GOT3 (cell line): ENCODE measurements around the gene PLCH1.

Source experiments
- DNase-seq: peaks from one replicate; lab custom pipeline; 2025; ENCODE audit warnings: mixed read lengths; lab: John Stamatoyannopoulos, UW

The PLCH1 gene

DNA sequence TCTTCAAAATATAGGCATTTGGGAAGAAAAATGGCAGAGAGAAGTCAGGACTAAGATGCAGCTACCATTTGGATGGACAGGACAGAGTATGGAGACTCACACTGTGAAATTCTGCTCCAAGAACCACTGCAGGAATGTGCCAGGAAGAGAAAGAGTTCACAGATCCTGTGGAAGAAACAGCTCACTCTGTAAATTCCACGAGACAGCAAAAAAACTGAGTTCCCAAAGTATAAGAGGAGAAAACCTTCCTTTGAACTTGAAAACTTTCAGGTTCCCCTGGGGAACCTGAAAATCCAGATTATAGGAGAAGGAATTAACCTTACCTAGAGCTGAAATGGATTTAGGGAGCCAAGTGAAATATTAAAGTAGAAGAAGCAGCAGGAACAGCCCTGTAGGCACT is 137.1 kb downstream of the PLCH1 start:
- DNase-seq = no peak

DNA sequence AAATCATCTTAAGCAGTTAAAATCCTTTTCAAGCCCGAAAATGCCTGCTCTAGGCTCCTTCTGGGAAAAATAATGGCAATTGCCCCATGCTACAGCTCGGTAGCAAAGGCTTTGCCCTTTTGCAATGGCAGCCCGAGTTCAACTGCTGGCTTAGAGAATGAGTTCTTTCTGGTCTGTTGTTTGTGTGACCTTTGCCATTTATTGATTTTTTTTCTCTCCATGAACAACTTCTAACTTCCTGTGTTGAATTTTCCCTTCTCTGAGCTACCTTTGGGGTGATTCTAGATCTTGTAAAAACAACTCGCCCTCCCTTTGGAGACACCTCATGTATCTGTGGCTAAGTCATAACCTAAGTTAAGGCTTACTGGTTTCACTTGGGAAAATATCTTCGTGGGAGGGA is 139.3 kb downstream of the PLCH1 start:
- no peak for DNase-seq

DNA sequence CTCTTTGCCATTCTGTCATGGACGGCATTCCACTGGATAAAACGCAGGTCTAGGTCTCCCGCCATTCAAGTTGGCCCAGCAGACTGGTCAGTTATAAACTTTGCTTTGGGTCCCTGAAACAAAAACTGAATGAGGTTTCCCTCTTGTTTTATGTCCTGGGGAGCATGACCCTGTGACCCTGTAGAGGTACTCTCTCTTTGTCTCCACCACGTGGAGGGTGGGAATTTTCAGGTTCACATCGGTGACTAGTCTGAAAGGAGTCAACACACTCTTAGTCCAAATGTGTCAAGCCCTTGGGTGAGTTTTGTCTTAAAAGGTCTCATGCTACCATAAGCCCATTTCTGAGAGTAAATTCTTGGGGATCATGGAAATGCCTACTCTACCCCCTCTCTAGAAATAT is 139.9 kb downstream of the PLCH1 start:
- DNase-seq = no peak

DNA sequence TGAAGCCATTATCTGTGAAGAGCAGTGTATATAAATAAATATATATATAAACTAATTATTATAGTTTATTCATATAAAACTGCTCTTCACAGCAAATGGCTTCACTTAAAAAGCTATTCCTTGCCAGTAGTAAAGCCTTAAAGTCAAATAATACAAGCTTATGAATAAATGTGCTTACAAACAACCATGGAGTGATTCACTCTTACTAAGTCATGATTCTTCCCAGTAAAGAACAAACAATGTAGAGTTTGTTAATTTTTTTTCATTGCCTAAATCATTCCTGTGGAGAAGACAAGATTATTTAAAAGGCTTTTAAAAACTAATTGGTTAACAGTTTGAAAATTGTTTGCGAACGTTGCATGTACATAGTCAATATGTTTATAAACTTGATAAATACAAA is 140.7 kb downstream of the PLCH1 start:
- DNase-seq = no peak

DNA sequence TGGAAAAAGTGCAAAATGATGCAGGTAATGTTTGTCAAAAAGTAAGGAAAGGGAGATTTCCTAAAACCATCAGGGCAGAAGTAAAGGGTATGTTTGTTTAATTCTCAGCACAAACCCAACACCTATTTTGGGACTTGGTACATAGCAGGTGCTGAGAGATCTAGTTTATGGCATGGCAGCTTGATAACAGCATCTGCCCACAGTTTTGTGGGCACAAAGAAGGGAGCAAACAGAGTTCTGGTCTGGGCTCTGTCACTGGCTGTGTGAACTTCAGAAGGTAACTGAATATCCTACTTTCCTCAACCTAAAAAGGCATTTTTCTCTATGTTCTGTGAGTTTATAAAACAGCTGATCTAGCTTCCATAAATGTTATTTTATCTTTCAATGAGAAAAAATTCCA is 141.6 kb downstream of the PLCH1 start:
- DNase-seq = no peak

DNA sequence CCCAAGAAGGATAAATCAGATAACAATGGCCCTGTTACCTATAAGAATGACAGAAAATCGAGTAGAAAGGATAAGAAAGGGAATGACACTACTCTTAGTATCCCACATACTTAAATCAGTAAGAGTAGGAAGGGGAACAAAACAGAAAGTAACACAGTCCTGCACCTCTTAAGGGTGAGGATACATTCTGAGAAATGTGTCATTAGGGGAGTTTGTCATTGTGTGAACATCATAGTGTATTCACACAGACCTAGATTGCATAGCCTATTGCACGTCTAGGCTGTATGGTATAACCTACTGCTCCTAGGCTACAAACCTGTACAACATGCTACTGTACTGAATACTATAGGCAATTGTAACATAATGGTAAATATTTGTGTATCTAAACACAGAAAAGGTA is 142.6 kb downstream of the PLCH1 start:
- DNase-seq = no peak

DNA sequence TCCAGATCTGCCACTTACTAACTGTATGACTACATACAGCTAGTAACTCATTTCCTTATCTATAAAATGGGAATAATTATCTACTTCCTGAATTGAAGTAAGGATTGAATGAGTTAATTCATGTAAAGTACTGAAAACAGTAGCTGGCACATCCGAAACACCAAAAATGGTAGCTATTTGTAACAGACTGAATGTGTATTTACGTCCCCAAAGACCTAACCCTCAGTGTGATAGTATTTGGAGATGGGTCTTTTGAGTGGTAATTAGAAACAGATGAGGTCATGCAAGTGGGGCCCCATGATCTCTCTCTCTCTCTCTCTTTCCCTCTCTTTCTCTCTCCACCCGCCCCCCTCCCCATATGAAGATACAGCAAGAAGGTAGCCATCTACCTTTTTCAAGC is 146.2 kb downstream of the PLCH1 start:
- no peak for DNase-seq

DNA sequence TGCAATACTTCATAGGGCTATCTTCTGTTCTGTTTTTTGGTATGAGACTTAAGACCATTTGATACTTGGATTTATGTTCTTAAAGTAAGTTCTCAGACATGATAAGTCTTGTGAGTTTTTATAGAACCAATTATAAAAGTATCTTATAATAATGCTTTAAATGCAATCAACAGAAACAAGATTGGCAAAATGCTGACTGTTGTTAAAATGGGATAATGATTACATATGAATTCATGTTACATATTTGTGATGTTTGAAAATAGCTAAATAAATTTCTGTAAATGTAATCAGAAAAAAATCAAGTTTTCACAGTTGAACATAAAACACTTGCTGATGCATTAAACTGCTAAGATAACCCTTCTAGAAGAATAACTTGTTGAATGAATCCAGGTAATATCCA is 148.3 kb downstream of the PLCH1 start:
- no peak for DNase-seq

DNA sequence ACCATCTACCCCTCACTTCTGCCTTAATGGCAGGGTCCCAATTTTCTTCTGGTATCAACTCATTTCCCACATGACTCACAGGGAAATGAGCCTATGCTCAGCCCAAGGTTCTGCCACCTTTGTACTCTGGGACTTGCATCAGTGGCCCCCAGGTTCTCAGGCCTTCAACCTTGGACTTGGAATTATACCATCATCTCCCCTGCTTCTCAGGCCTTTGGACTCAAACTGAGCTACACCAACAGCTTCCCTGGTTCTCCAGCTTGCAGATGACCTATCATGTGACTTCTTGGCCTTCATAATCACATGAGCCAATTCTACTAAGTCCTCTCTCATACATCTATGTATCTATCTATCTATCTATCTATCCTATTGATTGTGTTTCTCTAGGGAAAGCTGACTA is 149.5 kb downstream of the PLCH1 start:
- no peak for DNase-seq

DNA sequence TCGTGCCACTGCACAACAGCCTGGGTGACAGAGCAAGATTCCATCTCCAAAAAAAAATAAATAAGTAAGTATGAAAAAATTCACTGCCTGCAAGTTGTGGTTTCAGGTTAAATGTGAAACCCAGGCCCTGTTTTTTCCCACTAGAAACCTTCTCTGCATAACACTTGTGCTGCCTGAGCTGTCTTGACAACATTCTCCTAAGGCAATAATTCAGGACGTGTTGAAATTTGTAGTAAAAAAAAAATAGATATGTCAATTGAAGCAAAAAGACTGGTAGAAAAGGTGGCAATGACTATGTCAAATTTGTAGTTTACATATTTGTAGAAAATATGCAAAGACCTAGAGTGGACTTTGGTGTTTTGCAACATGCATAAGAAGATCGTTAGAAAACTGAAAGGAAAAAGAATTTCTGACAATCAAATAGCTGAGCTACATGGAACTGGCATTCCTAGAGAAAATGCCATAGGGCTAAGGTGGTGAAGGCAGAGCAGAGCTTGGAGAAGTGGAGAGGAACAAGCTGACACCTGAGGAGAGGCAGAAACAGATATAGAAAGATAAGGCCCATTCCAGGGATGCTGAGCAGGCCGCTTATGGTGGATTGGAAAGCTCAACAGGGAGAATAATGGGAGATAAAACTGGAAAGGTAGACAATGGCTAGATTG is 150.2 kb downstream of the PLCH1 start:
- DNase-seq = no peak

DNA sequence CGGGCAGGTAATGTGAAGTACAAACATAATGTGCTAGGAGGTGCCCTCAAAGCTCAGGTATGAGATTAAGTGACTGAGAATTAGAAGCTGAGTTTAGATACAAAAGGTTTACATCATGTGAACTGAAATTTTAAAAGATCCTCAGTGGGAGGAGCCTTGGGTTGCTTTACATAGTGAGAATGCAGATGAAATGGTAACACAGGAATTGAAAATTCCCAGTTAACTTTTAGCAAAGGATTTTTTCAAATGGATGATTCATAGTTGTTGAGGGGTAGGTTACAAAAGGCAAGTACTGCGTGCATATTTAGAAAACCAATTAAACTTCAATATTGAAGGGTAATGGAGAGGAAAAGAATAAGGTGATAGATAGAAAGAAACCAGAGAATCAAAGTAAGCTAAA is 157.3 kb downstream of the PLCH1 start:
- no peak for DNase-seq

DNA sequence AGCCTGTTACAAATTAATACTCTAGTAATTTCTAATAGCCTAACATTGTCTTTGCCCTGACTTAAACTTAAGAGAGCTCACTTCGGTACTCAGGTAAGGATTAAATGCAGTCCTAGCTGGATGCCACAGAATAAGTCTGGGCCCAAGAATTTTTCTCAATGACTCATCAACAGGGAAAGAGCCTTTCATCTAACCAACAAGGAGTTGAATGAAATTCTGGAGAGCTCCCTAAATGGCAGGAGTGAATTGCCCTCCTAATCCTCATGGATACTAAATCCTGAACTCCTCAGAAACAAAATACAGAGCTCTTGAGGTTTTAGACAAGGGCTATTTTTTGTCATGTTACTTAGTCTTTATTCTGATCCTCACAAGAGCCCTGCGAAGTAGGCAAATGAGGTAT is 159.5 kb downstream of the PLCH1 start:
- no peak for DNase-seq

DNA sequence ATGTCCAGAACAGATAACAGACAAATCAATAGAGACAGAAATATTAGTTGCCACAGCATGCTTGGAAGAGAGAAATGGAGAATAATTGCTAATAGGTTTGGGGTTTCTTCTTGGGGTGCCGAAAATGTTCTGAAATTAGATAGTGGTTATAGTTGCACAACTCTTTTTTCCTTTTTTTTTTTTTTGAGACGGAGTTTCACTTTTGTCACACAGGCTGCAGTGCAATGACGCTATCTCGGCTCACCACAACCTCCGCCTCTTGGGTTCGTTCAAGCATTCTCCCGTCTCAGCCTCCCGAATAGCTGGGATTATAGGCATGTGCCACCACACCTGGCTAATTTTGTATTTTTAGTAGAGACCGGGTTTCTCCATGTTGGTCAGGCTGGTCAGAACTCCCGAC is 163.3 kb downstream of the PLCH1 start:
- no peak for DNase-seq

DNA sequence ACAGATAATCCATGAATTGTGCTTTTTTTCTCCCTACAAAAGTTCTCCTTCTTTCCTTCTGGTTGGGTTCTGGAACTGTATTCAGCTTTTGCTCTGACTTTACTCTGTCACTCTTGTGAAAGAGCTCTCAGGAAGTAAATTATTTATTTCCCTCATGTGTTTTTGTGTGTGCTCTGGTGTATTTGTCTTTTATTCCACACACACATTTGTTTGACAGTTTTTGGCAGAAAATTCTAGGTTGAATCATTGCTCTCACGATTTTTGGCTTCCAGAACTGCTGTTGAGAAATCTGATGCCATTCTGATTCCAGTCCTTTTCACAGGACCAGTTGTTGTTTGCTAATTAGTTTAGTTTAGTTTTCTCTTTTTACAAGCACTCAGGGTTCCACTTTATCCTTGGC is 172.8 kb downstream of the PLCH1 start:
- no peak for DNase-seq

DNA sequence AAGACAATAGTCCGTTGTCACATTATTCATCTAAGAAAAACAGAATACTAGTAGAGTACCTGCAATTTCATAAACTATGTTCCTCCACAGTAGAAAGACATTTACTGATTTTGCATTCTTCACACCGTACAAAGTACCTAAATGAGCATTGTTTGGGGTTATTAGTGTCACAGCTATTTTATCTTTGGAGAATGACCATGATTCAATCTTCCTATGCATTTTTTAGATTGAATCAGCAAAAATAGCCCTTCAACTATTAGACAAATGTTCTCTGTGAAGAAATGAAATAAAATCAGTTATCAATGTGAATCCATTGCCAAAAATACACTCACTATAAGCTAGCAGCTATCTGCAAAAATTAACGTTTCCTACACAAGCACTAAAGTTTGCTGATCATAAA is 176.6 kb downstream of the PLCH1 start:
- no peak for DNase-seq

DNA sequence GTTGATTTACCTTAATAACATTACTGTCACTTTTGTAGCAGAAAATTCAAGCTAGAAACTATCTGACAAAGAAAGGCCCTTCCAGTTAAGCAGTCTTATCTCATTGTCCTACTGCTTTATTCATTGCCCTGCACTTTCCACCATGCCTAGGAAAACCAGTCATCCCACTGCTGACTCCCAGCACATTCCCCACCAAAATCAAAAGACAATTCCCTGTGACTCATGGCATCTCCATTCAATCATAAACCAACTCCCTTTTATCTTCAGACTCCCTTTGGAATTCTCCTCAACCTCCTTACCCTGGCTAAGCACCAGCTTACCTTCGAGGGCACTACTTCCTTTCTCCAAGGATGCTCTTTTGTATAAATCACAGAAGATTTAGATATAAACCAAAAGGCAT is 184.3 kb downstream of the PLCH1 start:
- no peak for DNase-seq

DNA sequence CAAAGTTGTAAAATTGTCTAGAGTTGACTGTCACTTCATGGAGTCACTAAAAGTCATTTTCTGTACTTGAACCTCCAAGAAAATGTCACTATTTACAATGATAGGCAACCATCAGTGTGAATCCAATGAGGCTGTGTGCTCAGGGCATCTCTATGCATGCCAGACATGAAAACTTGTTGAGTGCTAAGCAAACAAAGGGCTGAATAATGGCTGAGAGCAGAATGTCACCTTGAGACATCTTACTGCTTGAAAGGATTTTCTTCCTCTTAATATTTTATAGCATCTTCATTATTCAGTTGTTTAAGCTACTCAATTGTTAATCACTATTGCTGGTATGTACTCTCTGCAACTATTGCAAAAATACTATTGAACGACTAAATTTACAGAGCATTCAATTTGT is 184.7 kb downstream of the PLCH1 start:
- DNase-seq = no peak

DNA sequence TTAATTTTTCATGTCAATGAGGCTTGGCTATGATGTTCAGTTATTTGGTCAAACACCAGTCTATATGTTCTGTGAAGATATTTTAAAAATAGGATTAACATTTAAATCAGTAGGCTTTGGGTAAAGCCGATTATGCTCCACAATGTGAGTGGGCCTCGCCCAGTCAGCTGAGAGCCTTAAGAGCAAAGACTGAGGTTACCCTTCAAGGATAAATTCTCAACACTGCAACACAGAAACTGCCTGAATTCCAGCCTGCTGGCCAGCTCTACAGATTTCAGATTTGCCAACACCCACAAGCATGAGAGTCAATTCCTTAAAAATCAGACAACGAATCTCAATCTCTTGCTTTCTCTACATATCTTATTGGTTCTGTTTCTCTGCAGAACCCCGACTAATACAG is 188.3 kb downstream of the PLCH1 start:
- DNase-seq = no peak

DNA sequence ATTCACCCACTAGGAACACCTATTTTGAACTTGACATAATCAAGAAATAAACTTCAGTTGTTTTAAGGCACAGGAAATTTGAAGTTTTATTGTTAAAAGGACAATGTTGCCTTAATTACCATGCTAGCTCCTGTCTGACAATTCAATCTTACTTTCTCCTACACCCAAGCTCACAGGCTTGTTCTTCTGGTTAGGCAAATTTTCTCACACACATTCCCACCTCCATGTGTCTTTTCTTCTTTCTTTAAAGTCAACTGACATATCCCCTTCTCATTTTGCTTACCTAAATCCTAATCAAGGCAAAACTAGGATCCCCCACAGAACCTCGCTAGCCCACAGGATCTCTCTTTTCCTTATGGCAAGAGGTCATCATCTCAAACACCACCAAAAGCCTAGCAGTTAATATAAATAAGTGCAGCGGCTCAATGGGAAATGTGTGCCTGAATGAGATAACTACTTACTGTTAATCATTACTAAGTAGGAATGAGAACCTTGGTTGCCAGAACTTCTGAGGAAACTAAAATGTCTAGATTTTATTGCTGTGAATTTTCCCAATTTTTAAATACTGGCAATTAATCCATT is 189.3 kb downstream of the PLCH1 start:
- DNase-seq = no peak

DNA sequence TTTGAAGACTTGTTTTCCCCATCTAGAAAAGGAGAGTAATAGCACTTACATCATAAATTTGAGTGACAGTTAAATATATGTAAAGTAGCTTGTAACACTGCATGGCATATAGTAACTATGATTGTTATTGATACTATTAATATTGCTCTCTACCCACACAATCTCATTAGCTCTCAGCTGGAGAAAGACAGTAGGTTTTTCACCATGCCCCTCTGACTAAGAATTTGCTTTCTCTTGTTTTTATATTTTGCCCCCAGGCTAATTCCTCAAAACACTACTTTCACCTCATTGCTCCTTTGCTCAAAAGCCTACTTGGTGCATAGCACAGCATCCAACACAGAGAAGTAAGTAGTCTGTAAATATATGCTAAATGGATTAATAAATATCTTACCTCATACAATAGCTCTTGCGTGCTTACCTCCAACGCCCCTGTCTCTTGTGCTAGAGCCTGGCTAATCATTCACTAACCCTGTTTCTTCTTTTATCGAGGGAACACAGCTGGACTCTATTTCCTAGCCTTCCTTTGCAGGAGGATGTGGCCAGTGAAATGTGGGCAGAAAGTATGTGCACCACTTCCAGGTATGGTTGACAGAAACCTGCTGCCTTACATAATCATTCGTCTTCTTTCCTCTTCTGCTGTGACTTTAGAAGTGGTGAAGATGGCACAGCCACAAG is 190.0 kb downstream of the PLCH1 start:
- DNase-seq = no peak

DNA sequence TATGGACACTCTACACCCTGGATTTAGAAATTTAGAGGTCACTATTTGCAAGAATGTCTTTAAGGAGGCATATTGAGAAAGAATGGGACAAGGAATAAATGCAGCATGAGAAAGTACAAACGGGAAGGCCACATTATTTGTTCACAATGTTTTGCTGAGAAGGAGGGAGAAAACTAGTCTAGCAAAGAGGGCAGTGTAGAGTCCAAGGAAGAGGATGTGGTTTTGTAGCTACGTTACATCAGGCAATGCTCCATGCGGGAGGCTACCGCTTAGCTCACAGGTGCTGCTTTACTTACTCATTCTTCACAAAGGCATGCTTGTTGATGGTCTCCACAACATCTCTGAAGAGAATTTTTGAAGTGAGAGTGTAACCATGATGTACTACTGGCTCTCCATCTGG is 191.1 kb downstream of the PLCH1 start:
- DNase-seq = no peak

DNA sequence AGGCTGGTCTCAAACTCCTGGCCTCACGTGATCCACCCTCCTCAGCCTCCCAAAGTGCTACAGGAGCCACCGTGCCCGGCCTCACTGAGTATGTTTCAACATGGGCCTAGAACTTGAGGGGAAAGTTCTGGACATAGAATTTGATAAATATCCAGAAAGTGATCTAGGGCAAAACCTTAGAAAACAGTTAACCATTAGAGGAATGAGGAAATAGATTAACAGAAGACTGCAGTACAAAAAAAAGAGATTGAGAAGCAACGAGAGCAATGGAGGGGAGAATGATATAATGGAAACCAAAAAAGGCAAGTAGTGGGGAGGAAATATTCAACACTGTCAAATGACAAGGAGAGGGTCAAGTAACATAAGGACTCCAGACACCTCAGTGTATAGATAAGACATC is 191.5 kb downstream of the PLCH1 start:
- no peak for DNase-seq

DNA sequence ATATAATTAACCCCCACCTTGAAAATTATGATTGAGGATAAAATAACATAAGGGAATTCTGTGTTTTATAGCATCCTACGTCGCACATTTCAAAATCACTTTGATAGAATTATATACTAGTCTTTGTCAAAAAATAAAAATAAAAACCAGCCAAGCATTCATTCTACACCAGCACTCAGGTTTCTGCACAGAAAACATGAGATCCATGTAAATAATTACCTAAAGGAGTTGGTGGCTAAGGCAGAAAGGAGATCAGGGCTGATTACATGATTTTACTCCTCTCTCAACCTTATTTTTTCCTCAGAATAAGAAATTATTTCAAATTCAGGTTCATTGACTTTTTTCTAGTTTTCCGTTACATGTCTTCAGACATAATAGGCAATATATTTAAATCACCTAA is 194.5 kb downstream of the PLCH1 start:
- no peak for DNase-seq

DNA sequence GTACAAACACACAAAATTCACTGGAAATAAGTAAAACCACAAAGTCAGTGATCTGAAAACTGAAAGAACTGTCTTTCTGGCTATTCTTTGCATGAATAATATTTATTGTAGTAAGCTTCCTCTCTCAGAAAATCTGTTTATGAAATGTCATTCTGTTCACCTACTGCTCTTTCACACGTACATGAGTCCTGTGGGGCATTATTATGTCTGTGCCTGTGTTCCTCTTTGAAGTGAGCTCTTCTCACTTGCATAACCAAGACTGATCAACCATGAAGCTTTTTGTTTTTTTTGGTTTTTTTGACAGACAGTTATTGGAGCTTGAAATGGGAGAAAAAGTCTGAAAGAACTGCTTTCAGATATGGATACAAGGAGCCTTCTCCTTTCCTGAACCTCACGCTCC is 195.8 kb downstream of the PLCH1 start:
- no peak for DNase-seq
